22Rv1 (cell line): ENCODE measurements around the gene SLC29A3.
A peak's percentile ranks its signal among the peaks of the same experiment; 100 is the strongest.

Experiments used
- H3K27ac ChIP-seq: fragments of 450-650 bp; 2 replicates; pipeline ENCODE4 v1.5.1; 2017
- ZFX ChIP-seq: fragments of 450-650 bp; IDR thresholded peaks from 2 replicates; pipeline ENCODE4 v1.6.1; 2017; ENCODE audit warnings: antibody characterized with exemption, borderline replicate concordance
- TF ChIP-seq, protein P1 (sequence below): fragments of 450-650 bp; IDR thresholded peaks from 2 replicates; pipeline ENCODE4 v1.5.1; 2017; ENCODE audit warnings: mild to moderate bottlenecking

SLC29A3 gene

GRCh38 chr10:71382028-71382427 lies 63.0 kb downstream of the SLC29A3 start:
- TF ChIP-seq, protein P1, sequence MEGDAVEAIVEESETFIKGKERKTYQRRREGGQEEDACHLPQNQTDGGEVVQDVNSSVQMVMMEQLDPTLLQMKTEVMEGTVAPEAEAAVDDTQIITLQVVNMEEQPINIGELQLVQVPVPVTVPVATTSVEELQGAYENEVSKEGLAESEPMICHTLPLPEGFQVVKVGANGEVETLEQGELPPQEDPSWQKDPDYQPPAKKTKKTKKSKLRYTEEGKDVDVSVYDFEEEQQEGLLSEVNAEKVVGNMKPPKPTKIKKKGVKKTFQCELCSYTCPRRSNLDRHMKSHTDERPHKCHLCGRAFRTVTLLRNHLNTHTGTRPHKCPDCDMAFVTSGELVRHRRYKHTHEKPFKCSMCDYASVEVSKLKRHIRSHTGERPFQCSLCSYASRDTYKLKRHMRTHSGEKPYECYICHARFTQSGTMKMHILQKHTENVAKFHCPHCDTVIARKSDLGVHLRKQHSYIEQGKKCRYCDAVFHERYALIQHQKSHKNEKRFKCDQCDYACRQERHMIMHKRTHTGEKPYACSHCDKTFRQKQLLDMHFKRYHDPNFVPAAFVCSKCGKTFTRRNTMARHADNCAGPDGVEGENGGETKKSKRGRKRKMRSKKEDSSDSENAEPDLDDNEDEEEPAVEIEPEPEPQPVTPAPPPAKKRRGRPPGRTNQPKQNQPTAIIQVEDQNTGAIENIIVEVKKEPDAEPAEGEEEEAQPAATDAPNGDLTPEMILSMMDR: no peak
- TF ChIP-seq ZFX: no peak
- H3K27ac ChIP-seq: no peak overlapping the region

DNA sequence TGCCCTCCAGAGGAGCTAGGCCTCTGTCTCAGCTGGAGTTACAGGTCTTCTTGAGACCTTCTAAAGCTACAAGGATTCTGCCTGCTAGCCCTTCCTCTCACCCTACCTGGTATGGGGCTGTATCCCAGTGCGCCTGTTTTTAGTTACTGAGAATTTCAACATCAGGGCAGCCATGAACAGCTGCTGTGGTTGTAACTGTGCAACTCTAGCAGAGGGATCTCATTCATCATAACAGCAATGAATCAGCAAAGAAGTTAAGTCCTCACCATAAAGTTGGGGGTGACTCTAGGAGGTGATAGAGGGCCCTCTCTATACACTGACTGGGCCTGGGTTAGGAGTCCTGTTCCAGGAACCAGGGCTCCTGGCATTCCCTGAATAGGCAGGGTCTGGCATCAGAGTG lies 63.7 kb downstream of the SLC29A3 start:
- H3K27ac ChIP-seq: no peak overlapping the region
- TF ChIP-seq ZFX: no peak
- TF ChIP-seq, protein P1: no peak

- no peak overlapping the region for H3K27ac ChIP-seq
- TF ChIP-seq, protein P1: peak; percentile 93
- TF ChIP-seq ZFX: no peak
Observed at GRCh38 chr10:71383972-71384687, 65.1 kb downstream of the SLC29A3 start.

DNA sequence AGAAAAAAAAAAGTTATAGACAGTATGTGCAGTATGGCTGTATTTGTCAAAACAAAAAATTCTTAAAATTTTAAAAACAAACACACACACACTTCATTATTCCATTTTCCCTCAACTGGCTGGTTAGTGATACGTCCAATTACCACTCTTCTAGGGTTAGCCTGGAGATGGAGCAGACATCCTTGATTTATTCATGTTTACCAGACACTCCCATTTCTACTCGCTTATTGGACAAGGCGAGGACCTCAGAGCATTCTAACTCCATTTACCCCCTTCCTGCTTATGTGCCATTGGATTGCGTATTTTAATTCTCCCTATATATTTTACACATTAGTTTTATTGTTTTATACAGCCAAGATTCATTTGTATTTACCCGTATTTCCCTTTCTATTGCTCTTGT lies 69.1 kb downstream of the SLC29A3 start:
- TF ChIP-seq, protein P1: no peak
- TF ChIP-seq ZFX: no peak
- no peak overlapping the region for H3K27ac ChIP-seq

- TF ChIP-seq, protein P1: no peak
- no peak for TF ChIP-seq ZFX
- no peak overlapping the region for H3K27ac ChIP-seq
Observed at GRCh38 chr10:71388583-71389310, 69.7 kb downstream of the SLC29A3 start.

DNA sequence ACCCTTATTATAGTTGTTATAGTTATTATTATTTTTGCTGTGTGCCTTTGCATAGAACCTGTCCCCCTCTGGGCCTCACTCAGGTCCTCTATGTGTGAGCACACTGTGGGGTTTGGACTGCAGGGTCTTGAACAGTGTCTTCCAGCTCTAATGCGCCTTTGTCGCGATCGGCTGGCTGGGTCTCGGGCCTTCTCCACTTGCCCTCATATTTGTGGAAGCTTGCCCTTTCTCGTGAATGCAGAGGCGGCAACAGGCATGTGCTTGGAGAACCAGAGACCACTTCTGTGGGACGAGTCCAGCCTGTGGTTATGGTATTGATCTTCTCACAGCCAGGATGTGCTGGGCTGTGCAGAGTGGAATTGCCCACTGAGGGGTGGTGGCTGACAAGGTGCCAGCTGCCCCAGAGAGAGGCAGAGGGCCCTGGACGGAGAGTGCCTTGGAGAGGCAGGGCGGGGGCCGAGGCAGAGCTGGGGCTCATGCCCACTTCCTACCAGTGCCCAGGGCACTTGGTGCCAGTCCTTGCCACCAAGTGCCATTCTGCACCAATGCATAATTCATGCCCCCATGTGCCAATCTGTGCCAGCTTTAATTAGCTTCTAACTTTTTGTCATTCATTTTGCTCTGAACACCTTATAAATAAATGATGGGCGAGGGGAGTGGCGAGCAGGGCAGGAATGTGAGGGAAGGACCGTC lies 70.9 kb downstream of the SLC29A3 start:
- no peak overlapping the region for H3K27ac ChIP-seq

More for the DNA sequence above, 70.9 kb downstream of the SLC29A3 start:
- TF ChIP-seq ZFX: no peak
- TF ChIP-seq, protein P1: no peak
